Neuronal stem cell (in vitro differentiated cells): ENCODE results near the gene PAFAH1B1.
"Not testable (repeated sequence)": the region's sequence is repeated elsewhere in the genome, so short reads cannot be mapped to it uniquely, and the experiment has no call there.

ENCODE experiments used
- DNase-seq: peaks from one replicate; pipeline ENCODE4 v3.0.0-alpha.2; 2013; ENCODE audit warnings: low spot score
- H2AFZ ChIP-seq: one replicate; pipeline ENCODE4 v1.6.1; 2013; ENCODE audit warnings: mild to moderate bottlenecking, low read length, inconsistent platforms
- H2AK5ac ChIP-seq: 2 replicates; pipeline ENCODE4 v1.6.1; 2013; ENCODE audit warnings: low read depth, mild to moderate bottlenecking, inconsistent platforms, low read length, moderate library complexity, mixed read lengths
- H2BK120ac ChIP-seq: 2 replicates; pipeline ENCODE4 v1.6.1; 2013; ENCODE audit warnings: low read depth, mild to moderate bottlenecking, inconsistent platforms, low read length, moderate library complexity, mixed read lengths
- H2BK12ac ChIP-seq: one replicate; pipeline ENCODE4 v1.6.1; 2013; ENCODE audit warnings: low read length, inconsistent platforms
- H2BK15ac ChIP-seq: 2 replicates; pipeline ENCODE4 v1.6.1; 2013; ENCODE audit warnings: mild to moderate bottlenecking, low read length, inconsistent platforms, mixed read lengths
- H2BK5ac ChIP-seq: one replicate; pipeline ENCODE4 v1.6.1; 2013; ENCODE audit warnings: inconsistent platforms, mild to moderate bottlenecking, low read length, moderate library complexity
- H3K14ac ChIP-seq: one replicate; pipeline ENCODE4 v1.6.1; 2013; ENCODE audit warnings: low read length, inconsistent platforms
- H3K18ac ChIP-seq: 2 replicates; pipeline ENCODE4 v1.6.1; 2013; ENCODE audit warnings: low read length, inconsistent platforms
- H3K23ac ChIP-seq: 2 replicates; pipeline ENCODE4 v1.6.1; 2013; ENCODE audit warnings: low read depth, mild to moderate bottlenecking, mixed read lengths, low read length, inconsistent platforms; ENCODE audit not compliant: poor library complexity
- H3K27ac ChIP-seq: replicated peaks from 3 replicates; pipeline ENCODE4 v1.5.1; 2013; ENCODE audit warnings: low read length, inconsistent platforms
- H3K27me3 ChIP-seq, 3 experiments: 2 replicates each; pipeline ENCODE4 v1.6.1; 2013; ENCODE audit warnings: low read length in 3 of 3, mild to moderate bottlenecking in 2 of 3, inconsistent platforms in 1 of 3, low read depth in 1 of 3, mixed read lengths in 1 of 3, moderate library complexity in 1 of 3; ENCODE audit not compliant: control insufficient read depth in 3 of 3, insufficient read depth in 3 of 3
- H3K36me3 ChIP-seq, 2 donors: replicated peaks in 1 of 2; 2 replicates each; pipeline ENCODE4 v1.6.1; 2013; ENCODE audit warnings: low read length in 2 of 2; ENCODE audit not compliant: control insufficient read depth in 2 of 2, insufficient read depth in 2 of 2
- H3K4ac ChIP-seq: 2 replicates; pipeline ENCODE4 v1.6.1; 2013; ENCODE audit warnings: inconsistent platforms, mild to moderate bottlenecking, low read length, moderate library complexity
- H3K4me1 ChIP-seq, 2 donors: 1 replicate in 1 of 2; 2 replicates in 1 of 2; pipeline ENCODE4 v1.6.1; 2013; ENCODE audit warnings: low read length in 2 of 2, low read depth in 1 of 2; ENCODE audit not compliant: control insufficient read depth in 2 of 2, insufficient read depth in 1 of 2
- H3K4me2 ChIP-seq: one replicate; pipeline ENCODE4 v1.6.1; 2013; ENCODE audit warnings: mild to moderate bottlenecking, low read length, inconsistent platforms; ENCODE audit not compliant: insufficient read depth, poor library complexity, severe bottlenecking
- H3K4me3 ChIP-seq, 2 donors: 2 replicates each; pipeline ENCODE4 v1.5.1; 2013; ENCODE audit warnings: low read length in 2 of 2, mild to moderate bottlenecking in 2 of 2, inconsistent platforms in 1 of 2, moderate library complexity in 1 of 2
- H3K79me1 ChIP-seq: one replicate; pipeline ENCODE4 v1.6.1; 2013; ENCODE audit warnings: low read depth, mild to moderate bottlenecking, inconsistent platforms, low read length, moderate library complexity
- H3K9ac ChIP-seq: one replicate; pipeline ENCODE4 v1.6.1; 2013; ENCODE audit warnings: mild to moderate bottlenecking, low read depth, low read length, inconsistent platforms; ENCODE audit not compliant: poor library complexity
- H3K9me3 ChIP-seq, 2 donors: replicated peaks in 1 of 2; 2 replicates each; pipeline versions ENCODE3 to v1.6.1; 2013; ENCODE audit warnings: low read length in 2 of 2, mild to moderate bottlenecking in 2 of 2, inconsistent platforms in 1 of 2, low read depth in 1 of 2, mixed read lengths in 1 of 2, moderate library complexity in 1 of 2; ENCODE audit not compliant: control insufficient read depth in 2 of 2, insufficient read depth in 1 of 2
- H4K8ac ChIP-seq: one replicate; pipeline ENCODE4 v1.6.1; 2013; ENCODE audit warnings: low read depth, mild to moderate bottlenecking, inconsistent platforms, low read length, moderate library complexity
- H4K91ac ChIP-seq: one replicate; pipeline ENCODE4 v1.6.1; 2013; ENCODE audit warnings: low read length, low read depth, mild to moderate bottlenecking, inconsistent platforms; ENCODE audit not compliant: poor library complexity
- WGBS, 2 donors: extraction: QIAGEN DNeasy Blood & Tissue Kit; methylation state at CpG; one replicate each; pipeline ENCODE4 v1.1.7; 2013; ENCODE audit warnings: missing lambda C conversion rate in 2 of 2, mixed read lengths in 1 of 2; ENCODE audit not compliant: insufficient read length in 2 of 2, insufficient replicate concordance in 1 of 2; ENCODE audit errors: extremely low coverage in 2 of 2; 5-methylcytosine and 5-hydroxymethylcytosine counted together

PAFAH1B1 gene

DNA sequence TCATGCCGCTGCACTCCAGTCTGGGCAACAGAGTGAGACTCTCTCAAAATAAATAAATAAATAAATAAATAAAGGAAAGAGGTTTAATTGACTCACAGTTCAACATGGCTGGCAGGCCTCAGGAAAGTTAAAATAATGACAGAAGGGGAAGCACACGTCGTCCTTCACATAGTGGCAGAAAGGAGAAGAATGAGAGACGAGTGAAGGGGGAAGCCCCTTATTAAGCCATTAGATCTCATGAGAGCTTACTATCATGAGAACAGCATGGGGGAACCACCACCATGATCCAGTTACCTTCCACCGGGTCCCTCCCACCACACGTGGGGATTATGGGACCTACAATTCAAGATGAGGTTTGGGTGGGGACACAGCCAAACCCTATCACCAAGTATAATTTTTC, 54.5 kb downstream of the PAFAH1B1 start:
- Histone ChIP-seq H3K4me2 (no peak overlapping the region), H3K9me3 (peaks cover 2 to 14% of the 10 kb centered on the region in 2 donors), H2BK12ac (no peak overlapping the region), H2BK5ac (no peak overlapping the region), H2BK120ac (no peak overlapping the region), H3K27me3 (no peaks in the 10 kb centered on the region), H2AK5ac (no peak overlapping the region), H3K4me3 (no peak overlapping the region), H3K14ac (no peak overlapping the region), H3K9ac (no peak overlapping the region), H2AFZ (no peak overlapping the region), H3K18ac (no peak overlapping the region), H2BK15ac (no peak overlapping the region), H3K36me3 (peaks cover 9 to 84% of the 10 kb centered on the region in 2 donors), H3K4ac (no peak overlapping the region), H3K4me1 (no peaks in the 10 kb centered on the region), H3K23ac (no peak overlapping the region), H4K8ac (no peak overlapping the region), H3K27ac (no peak overlapping the region), H3K79me1 (peaks cover 4% of the 10 kb centered on the region), H4K91ac (no peak overlapping the region)
- DNase-seq: no peak
- no CpG with 5 or more reads among the region's 6 CpGs for whole genome bisulfite sequencing, 2 donors

- Histone ChIP-seq H3K9ac (no peak overlapping the region), H2BK5ac (no peak overlapping the region), H3K23ac (no peak overlapping the region), H2BK120ac (no peak overlapping the region), H3K27ac (no peak overlapping the region), H3K79me1 (peaks cover 4% of the 10 kb centered on the region), H3K4me3 (no peak overlapping the region), H4K8ac (no peak overlapping the region), H2BK15ac (no peak overlapping the region), H3K4me1 (no peaks in the 10 kb centered on the region), H4K91ac (no peak overlapping the region), H3K18ac (no peak overlapping the region), H2AK5ac (no peak overlapping the region), H3K14ac (no peak overlapping the region), H3K27me3 (no peaks in the 10 kb centered on the region), H2BK12ac (no peak overlapping the region), H3K4ac (no peak overlapping the region), H3K4me2 (no peak overlapping the region), H3K9me3 (peaks cover 2 to 14% of the 10 kb centered on the region in 2 donors), H3K36me3 (peaks cover 6 to 82% of the 10 kb centered on the region in 2 donors), H2AFZ (no peak overlapping the region)
- DNase-seq: no peak
- no CpG with 5 or more reads among the region's 11 CpGs for WGBS, 2 donors
Measured at GRCh38 chr17:2649191-2649590, 55.7 kb downstream of the PAFAH1B1 start.

DNA sequence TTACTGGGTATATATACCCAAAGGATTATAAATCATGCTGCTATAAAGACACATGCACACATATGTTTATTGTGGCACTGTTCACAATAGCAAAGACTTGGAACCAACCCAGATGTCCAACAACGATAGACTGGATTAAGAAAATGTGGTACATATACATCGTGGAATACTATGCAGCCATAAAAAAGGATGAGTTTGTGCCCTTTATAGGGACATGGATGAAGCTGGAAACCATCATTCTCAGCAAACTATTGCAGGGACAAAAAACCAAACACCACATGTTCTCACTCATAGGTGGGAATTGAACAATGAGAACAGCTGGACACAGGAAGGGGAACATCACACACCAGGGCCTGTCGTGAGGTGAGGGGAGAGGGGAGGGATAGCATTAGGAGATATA, 59.5 kb downstream of the PAFAH1B1 start:
- not testable (repeated sequence) for H3K4me1 ChIP-seq, H3K4me2 ChIP-seq

GRCh38 chr17:2655546-2655945, 62.1 kb downstream of the PAFAH1B1 start:
- H2BK15ac ChIP-seq: no peak overlapping the region
- no peak overlapping the region for H2BK5ac ChIP-seq
- H3K36me3 ChIP-seq: peaks cover 6 to 73% of the 10 kb centered on the region in 2 donors
- H3K23ac ChIP-seq: no peak overlapping the region
- no peaks in the 10 kb centered on the region for H3K4me1 ChIP-seq
- H3K14ac ChIP-seq: no peak overlapping the region
- no peak overlapping the region for H3K9ac ChIP-seq
- H3K4me2 ChIP-seq: no peak overlapping the region
- no peak for DNase-seq
- no peak overlapping the region for H2BK120ac ChIP-seq
- no CpG with 5 or more reads among the region's 7 CpGs for WGBS, 2 donors
- no peak overlapping the region for H3K4me3 ChIP-seq
- no peaks in the 10 kb centered on the region for H3K27me3 ChIP-seq
- H3K27ac ChIP-seq: no peak overlapping the region
- H3K18ac ChIP-seq: no peak overlapping the region
- H3K4ac ChIP-seq: no peak overlapping the region
- peaks cover 2% of the 10 kb centered on the region for H3K79me1 ChIP-seq
- no peak overlapping the region for H2AFZ ChIP-seq
- H4K91ac ChIP-seq: no peak overlapping the region
- no peak overlapping the region for H2BK12ac ChIP-seq
- no peak overlapping the region for H4K8ac ChIP-seq
- no peak overlapping the region for H2AK5ac ChIP-seq
- H3K9me3 ChIP-seq: peaks cover 4 to 9% of the 10 kb centered on the region in 2 donors

More for the DNA sequence above, 59.5 kb downstream of the PAFAH1B1 start:
- H2BK15ac ChIP-seq, H2AK5ac ChIP-seq, H2AFZ ChIP-seq, H2BK120ac ChIP-seq, H3K23ac ChIP-seq, H3K4ac ChIP-seq, H2BK12ac ChIP-seq, H3K18ac ChIP-seq, H2BK5ac ChIP-seq, H3K27me3 ChIP-seq, H3K79me1 ChIP-seq, H3K27ac ChIP-seq, H3K14ac ChIP-seq, H3K9ac ChIP-seq, H4K8ac ChIP-seq, H3K4me3 ChIP-seq, DNase-seq, H4K91ac ChIP-seq: not testable (repeated sequence)
- no CpG with 5 or more reads among the region's 3 CpGs for WGBS, 2 donors
- Histone ChIP-seq H3K9me3 (peaks cover 2 to 14% of the 10 kb centered on the region in 2 donors), H3K36me3 (peaks cover 6 to 74% of the 10 kb centered on the region in 2 donors)
